Measurements from ENCODE around the gene STRN4.
"Not testable (repeated sequence)": the region's sequence is repeated elsewhere in the genome, so short reads cannot be mapped to it uniquely, and the experiment has no call there.

The STRN4 gene

GRCh38 chr19:46723471-46723870, 22.8 kb downstream of the STRN4 start:
- no peak for DNase-seq

DNA sequence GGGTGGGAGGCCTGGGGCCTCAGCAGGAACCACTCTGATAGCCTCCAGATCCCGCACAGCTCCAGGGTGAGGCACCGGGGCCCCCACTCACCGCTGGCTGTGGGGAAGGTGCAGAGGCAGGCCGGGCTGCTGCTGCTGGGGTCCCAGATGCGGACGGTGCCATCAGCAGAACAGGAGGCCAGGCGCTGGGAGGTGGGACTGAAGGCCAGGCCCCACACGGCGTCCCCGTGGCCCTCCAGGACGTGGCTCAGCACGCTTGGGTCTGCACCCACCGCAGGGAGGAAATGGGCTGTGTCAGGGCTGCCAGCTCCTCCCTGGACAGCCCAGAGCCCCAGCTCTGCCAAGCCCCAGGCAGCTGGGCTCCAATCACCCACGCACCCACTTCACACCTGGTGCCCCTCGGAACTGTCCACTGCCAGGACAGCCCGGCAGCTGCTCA, 23.2 kb downstream of the STRN4 start:
- no peak for DNase-seq

GRCh38 chr19:46722421-46723022, 23.7 kb downstream of the STRN4 start:
- DNase-seq = no peak

DNA sequence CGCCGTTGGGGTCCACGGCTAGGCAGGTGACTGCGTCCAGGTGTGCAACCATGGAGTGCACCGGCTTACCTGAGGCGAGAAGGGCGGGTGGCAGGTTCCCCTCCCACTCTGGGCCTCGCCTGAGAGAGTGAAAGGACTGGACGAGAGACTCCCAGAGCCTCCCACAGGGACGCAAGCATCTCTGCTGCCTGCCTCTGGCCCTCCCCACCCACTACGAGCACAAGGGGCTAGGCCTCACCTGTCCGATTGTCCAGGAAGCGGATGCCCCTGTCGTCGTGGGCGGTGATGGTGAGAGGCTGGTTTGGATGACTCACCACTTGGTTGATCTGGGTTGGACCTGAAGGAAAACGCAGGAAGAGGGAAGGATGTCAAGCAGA, 24.3 kb downstream of the STRN4 start:
- DNase-seq = no peak

DNA sequence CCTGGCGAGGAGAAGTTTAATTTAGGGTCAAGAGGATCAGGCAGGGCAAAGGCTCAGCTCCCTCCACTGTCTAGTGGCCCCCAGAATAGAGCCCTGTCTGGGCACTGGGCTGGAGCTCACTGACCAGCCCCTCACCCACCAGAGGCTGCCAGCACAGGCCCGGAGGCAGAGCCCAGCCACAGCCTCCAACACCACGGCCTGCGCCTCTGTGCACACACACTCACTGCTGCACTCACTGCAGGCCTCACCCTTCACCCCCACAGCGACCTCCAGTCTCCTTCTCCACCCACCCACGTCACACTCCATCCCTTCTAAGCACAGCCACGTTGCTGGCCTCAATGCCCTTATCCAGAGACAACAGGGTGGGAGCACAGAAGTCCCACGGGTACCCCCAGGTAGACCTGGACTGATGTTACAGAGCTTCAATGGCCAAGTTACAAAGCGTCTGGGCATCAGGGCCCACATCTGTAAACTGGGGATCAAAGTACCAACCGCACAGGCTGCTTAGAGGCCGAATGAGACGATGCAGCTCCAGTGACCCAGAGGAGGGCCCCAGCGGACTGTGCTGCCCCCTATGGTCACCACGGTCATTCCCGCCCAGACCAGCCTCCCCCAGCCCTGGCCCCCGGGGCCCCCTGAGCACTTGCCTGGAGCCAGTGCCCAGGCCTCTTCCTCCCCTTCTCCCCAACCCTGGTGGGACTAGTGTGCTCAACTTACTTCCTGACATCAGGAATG, 24.8 kb downstream of the STRN4 start:
- DNase-seq = no peak

- DNase-seq = no peak
Measured at GRCh38 chr19:46720503-46721239, 25.6 kb downstream of the STRN4 start.

DNA sequence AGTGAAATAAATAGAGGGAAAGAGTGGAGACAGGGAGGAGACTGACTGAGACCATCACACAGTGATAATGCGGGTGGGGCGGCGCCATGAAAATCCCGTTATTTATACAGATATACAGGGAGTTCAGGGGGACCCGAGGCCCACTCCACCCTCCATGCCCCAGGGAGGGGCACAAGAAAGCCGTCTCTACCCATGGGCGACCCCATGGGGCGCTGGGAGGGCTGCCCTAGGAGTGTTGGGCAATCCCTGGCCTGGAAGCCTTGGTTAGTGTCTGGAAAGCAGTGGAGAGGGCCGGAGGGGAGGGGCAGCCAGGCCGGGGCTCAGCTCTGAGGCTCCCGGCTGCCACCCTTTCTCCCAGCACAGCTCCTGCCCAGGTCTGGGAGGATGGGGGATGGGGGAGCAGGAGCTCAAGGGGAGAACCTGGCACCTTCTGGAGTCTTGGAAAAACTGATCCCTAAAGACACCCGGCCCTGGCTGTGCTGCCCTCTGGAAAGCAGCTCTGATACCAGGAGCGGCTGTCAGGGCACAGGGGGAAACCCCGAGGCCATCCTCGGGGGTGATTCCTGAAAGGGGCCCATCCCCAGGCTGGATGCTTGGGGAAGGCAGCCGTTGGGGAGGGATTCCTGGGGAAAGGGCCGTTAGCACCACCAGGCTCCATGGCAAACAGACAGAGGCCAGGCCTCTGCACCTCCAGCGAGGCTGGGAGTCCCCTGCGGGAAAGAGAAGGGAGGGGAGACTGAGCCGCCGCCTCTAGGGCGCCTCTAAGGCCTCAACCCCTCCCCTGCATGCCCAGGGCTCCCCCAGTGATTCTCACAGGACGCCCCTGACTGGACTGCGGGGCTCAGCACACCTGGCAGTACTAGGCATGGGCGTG, 26.4 kb downstream of the STRN4 start:
- DNase-seq = no peak

DNA sequence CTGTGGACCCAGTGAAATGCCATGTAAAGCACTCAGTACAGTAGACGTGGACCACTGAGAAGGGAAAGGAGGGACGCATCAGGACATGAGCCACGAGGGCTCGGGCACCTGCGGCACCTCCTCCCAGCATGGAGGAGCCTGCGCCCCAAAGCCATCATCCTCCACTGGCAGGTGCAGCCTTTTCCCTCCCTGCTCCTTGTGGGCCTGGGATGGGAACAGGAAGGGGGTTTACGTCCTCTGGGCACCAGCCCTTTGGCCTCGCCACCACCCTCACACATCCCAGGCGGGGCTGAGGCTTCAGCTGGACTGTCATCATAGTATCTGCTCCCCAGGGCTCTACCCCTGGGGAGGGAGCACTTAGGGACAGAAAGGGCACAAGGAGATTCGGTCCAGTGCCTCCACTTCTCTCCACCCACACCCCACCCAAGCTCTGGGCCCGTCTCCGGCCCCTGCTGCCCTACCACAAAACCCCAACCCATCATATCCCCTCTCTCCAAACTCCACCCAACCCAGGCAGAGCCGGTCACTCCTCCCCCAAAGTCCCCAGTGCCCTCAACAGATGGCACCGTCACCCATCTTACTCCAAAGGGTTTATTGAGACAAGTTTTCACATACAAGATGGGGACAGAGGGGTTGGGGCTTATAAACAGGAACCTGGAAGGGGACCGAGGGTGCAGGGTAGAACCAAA, 27.2 kb downstream of the STRN4 start:
- DNase-seq = no peak

DNA sequence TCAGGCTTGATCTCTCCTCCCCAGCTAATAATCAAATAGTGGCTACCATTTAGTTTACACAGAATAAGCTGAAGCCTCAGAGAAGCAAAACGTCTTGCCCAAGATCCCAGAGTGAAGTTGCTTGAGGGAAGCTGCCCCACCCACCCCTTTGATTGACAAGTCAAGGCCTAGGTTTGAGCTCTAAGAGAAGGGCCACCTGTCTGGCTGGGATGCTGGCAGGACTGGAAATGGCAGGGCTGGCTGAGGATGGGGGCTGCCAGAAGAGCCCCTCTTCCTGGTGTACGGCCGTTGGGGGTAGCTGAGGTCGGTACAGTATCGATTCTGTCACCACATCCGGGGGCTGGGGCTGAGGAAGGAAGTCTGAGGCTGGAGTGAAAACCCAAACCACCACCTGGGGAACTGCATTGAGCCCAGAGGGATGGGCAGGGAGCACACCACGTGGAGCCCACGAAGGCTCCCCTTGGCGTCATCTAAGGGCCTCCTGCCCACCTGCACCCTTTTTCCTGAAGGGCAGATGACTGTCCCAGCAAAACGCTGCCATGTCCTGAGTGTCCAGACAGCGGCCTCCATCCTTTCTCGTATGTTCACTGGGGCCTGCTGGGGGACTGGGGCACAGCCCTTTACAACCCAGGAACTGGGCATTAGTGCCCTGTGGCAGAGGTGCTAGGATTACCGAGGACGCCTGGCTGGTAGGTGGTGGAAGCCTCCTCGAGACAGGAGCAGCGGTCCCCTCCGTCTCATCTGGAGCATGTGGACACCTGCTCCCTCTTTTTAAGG, 27.9 kb downstream of the STRN4 start:
- no peak for DNase-seq

GRCh38 chr19:46717716-46718143, 28.5 kb downstream of the STRN4 start:
- no peak for DNase-seq

GRCh38 chr19:46717034-46717715, 29.1 kb downstream of the STRN4 start, which contains the start of gene PRKD2:
Gene PRKD2 (minus strand): TSS chr19:46717114. CDS start chr19:46716370, 744 bp downstream.
- peak; percentile 96 for DNase-seq

DNA sequence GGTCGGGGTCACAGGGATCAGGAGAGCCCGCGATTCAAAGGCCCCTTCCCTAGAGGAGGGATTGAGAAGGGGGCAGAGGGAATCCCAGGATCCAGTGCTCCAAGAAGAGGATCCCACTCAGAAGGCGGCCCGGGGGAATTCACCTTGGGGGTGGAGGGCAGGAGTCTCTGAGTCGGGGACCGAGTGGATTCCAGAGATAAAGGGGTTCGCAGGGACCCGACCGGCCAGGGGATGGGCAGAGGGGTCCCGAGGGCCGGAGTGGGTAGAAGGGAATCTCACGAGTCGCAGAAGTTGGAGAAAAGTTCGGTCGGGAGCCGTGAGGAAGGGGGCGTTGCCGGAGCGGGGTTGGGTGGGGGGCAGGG, 29.6 kb downstream of the STRN4 start:
- DNase-seq = peak; percentile 63

GRCh38 chr19:46715975-46716671, 30.1 kb downstream of the STRN4 start:
- DNase-seq = no peak

DNA sequence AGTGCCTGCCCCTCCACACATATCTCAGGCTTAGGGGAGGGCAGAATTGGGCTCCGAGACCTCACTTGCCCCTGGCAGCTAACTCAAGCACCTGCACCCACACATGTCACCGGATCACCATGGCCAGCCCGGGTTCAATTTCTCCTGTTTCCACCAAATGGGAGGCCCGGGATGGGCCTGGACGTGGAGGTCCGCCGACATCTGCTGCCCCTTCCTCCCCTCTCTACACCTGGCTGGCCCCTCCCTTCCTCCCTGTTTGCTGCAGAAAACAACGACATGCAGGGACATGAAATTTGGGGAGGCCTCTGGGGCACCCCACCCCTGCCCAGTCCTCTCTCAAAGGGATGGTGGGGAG, 30.7 kb downstream of the STRN4 start:
- no peak for DNase-seq

DNA sequence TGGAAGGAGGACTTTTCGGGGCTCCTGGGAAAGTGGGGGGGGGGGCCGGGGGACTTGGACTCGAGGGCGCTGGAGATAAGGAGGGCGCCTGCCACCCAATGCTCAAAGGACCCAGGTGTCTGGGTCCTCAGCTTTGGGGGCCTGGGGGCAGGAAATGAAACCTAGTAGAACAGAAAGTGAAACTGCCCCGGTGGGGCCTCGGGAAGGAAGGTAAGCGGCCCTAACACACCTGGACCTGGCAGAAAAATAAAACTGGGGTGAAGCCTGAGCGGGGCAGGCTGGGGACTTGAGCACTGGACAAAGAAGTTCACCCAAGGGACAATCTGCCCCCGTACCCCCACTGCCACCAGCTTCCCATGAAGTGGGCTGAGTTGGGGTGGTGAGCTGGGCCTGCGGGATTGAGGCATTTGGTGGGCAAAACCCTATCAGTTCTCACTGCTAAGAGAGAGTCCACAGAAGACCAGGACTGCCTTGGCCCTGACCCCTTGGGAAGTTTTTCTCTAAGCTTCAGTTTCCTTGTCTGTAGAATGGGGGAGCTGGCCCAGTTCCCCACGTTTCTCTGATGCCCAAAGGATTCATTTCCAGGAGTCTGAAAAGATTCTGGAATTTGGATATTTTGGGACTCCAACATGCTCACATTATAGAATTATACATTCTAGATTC, 31.7 kb downstream of the STRN4 start:
- DNase-seq = no peak

- peak; percentile 95 for DNase-seq
Measured at GRCh38 chr19:46713781-46714443, 32.3 kb downstream of the STRN4 start.

DNA sequence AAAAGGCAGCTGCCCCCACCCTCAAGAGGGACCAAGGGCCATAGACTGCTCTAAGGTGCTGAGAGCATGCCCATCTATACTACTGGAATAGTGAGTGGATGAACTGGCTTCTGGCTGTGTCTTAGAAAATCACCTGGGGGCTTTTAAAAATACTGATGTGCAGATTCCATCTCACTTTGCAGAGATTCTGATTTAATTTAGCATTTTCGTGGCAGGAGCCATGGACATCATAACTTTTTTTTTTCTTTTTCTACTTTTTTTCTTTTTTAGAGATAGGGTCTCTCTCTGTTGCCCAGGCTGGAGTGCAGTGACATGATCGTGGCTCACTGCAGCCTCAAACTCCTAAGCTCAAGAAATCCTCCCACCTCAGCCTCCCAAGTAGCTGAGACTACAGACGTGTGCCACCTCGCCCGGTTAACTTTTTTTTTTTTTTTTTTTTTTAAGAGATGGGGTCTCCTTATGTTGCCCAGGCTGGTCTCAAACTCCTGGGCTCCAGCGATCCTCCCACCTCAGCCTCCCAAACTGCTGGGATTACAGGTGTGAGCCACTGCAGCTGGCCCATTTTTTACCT, 33.4 kb downstream of the STRN4 start:
- DNase-seq = not testable (repeated sequence)

GRCh38 chr19:46710687-46711086, 35.6 kb downstream of the STRN4 start:
- DNase-seq = no peak

All from left hindlimb (tissue), 1 donor.